Transverse colon (tissue), 4 donors: Measurements from ENCODE around the gene ZBTB16.

ENCODE experiments used
- POLR2A ChIP-seq: fragments of 450-650 bp; IDR thresholded peaks from one replicate; pipeline ENCODE4 v1.6.1; 2016; ENCODE audit warnings: antibody characterized with exemption, mild to moderate bottlenecking, moderate library complexity
- POLR2AphosphoS5 ChIP-seq, 3 donors: sonication (generic); formaldehyde crosslinking; IDR thresholded peaks; one replicate each; pipeline ENCODE4 v1.6.1; 2016; ENCODE audit warnings: antibody characterized with exemption in 3 of 3
- TF ChIP-seq, protein P1 (sequence below), 5 experiments: fragments of 200-600 bp in 3 of 5; fragments of 450-650 bp in 2 of 5; sonication (generic) in 3 of 5; IDR thresholded peaks; 1 replicate in 2 of 5; 2 replicates in 3 of 5; pipeline ENCODE4 v1.5.1; 2016 to 2017; ENCODE audit warnings: antibody characterized with exemption in 5 of 5, inconsistent platforms in 3 of 5, mild to moderate bottlenecking in 2 of 5, moderate library complexity in 1 of 5

DNA sequence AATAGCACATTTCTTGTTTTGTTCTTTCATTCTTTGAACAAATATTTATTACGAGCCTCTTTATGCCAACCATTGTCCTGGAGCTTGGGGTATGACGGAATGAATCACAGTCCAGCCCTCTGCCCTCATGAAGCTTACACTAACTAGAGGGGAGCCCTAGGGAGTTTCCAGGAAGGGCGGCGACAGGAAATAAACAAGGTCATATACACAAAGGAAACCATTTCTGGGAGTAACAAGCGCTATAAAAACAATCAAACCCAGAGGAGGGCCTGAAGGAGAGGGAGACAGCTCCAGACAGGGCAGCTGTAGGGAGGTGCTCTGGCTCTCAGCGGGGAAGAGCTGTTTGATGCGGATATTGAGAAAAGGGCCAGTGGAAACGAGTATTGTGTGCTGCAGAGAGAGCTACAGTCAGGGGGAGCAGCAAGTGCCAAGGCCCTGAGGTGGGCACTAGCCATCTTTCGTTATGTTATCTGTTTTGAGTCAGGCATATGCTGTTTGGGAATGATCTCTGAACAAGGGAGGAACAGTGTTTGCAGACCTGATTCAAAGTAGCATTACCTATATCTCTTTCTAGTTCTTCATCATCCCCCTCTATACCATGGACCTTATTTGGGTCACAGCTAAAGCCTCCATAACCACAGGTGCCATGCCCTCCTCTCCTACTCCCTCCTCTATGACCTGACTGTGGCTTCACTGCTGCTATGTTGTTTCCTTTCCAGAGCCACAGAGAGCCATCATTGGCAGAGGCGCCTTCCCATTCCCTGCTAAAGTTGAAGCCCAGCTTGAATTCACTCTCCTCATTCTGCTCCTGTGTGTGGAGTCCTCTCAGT lies 15.3 kb upstream of the ZBTB16 start:
- TF ChIP-seq, protein P1, sequence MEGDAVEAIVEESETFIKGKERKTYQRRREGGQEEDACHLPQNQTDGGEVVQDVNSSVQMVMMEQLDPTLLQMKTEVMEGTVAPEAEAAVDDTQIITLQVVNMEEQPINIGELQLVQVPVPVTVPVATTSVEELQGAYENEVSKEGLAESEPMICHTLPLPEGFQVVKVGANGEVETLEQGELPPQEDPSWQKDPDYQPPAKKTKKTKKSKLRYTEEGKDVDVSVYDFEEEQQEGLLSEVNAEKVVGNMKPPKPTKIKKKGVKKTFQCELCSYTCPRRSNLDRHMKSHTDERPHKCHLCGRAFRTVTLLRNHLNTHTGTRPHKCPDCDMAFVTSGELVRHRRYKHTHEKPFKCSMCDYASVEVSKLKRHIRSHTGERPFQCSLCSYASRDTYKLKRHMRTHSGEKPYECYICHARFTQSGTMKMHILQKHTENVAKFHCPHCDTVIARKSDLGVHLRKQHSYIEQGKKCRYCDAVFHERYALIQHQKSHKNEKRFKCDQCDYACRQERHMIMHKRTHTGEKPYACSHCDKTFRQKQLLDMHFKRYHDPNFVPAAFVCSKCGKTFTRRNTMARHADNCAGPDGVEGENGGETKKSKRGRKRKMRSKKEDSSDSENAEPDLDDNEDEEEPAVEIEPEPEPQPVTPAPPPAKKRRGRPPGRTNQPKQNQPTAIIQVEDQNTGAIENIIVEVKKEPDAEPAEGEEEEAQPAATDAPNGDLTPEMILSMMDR (IDR thresholded peaks at IDR 0.05): no peak
- TF ChIP-seq POLR2AphosphoS5 (IDR thresholded peaks at IDR 0.05) (peak in 2 of 3 donors; percentile 65 to 82), POLR2A (peak; percentile 75)
